Sciatic nerve (tissue), 2 donors: ENCODE data around the gene B3GAT2. TPM values are rescaled to one million over a fixed set of nuclear protein-coding genes. Genes with fewer than 3 reads are reported as not detected.
"Not testable (repeated sequence)": the region's sequence is repeated elsewhere in the genome, so short reads cannot be mapped to it uniquely, and the experiment has no call there.

Experiments used
- ATAC-seq: fragments of 200-7000 bp; cut with Tn5 transposase; one replicate; pipeline ENCODE4 v1.9.1; 2020; ENCODE audit warnings: mild to moderate bottlenecking, moderate library complexity
- DNase-seq: peaks from one replicate; pipeline ENCODE4 v3.0.0-alpha.2; 2020; ENCODE audit warnings: low spot score
- intact Hi-C: fragments of 100-400 bp; cut with DNase I; formaldehyde crosslinking; loops from one replicate; pipeline ENCODE4 v1.14.2; 2022
- total RNA-seq: library from RNA; stranded (reverse); fragmentation: NEBNext Ultra II Directional; extraction: Animal tissue kit (Norgen Biotek cat#: 25700); gene quantifications from one replicate; pipeline ENCODE4 v1.2.1, GENCODE V29; 2021
- donor health status: DM: no; HTN: no; CAD: no.
- donor health status: DM: no; HTN: no; CAD: no.

B3GAT2 gene, protein sequence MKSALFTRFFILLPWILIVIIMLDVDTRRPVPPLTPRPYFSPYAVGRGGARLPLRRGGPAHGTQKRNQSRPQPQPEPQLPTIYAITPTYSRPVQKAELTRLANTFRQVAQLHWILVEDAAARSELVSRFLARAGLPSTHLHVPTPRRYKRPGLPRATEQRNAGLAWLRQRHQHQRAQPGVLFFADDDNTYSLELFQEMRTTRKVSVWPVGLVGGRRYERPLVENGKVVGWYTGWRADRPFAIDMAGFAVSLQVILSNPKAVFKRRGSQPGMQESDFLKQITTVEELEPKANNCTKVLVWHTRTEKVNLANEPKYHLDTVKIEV
- total RNA-seq = not detected

DNA sequence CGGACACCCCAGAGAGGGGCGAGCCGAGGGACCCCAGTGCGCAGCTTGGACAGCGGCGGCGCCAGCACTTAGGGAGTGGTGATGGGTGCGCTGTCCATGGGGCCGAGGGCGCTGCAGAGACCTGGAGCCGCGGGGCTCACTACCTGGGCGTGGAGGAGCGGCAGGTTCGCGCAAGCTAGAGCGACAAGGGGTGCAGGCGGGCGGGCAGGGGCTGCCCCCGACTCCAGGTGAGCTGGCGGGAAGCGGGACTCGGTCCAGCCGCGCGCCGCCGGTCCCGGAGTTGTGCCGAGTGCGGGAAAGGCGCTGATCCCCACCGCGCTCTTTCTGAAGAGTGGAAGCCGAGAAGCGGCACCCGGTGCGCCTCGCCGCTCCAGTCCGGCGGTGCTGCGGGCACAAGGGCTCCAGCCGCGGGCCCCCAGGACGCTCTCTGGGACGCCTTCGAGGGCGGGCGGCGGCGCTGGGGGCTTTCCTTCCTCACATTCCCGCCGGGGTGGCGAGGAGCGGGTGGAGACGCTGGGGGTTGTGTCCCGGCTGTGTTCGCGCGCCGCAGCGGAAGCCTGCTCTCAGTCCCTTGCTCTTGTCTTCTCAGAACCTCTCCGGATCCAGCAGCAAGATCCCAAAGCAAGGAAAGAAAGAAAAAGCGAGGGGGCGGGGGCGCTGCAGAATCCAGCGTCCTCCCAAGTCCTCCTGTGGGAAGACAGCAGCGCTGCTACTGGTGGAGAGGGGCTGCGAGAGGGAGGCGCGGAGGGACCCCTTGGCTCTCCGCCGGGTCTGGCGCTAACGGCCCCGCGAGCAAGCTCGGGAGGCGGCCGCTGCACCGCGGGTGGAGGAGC lies at the start of gene B3GAT2:
Gene B3GAT2, minus strand, starts transcription at position 610 of the 833 bp plus-strand sequence. CDS start 631 bp downstream, outside the sequence.
- ATAC-seq = peak; percentile 25
- DNase-seq = no peak
- intact Hi-C loops = no loop called here

DNA sequence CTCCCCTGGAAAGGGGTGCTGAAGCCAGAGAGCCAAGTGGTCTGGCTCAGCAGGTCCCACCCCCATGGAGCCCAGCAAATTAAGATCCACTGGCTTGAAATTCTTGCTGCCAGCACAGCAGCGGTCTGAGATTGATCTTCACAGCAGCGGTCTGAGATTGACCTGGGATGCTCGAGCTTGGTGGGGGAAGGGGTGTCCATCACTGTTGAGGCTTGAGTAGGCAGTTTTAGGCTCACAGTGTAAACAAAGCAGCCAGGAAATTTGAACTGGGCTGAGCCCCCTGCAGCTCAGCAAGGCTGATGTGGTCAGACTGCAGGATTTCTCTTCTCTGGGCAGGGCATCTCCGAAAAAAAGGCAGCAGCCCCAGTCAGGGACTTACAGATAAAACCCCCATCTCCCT lies 41.3 kb upstream of the B3GAT2 start:
- ATAC-seq = no peak
- intact Hi-C loops = no loop called here
- DNase-seq = no peak

DNA sequence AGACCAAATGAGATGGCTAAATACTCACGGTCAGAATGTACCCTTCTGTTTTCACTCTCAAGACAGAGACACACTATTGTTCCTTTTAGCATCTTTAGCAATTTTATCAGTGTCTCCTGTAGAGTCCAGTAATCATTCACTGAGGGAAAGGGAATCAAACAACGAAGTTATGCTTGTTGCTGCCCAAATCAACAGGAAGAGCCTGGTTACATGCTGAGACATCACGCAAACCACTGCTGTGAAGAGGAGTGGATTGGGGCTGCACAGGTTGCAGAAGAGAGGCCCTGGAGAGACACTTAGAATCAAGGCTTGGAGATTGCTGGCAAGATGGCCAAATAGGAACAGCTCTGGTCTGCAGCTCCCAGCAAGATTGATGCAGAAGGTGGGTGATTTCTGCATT lies 40.5 kb upstream of the B3GAT2 start:
- intact Hi-C loops = no loop called here
- ATAC-seq = no peak
- DNase-seq = no peak

DNA sequence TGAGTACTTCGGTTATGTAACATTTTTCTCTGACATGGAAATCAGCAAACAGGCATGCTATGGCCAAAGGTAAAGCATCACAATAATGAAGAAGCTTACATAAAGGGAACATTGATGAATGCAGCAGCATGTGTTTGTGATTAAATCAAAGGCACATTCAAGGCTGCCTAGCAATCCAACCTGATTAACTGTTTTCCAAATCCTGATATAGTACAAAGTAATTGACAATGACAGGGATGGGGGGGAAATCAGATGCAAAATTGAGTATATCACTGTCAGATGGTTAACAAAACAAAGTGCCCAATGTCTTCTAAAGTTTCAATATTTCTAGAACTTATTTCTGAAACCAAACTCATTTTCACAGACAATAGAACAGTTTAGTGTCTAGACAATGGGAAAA lies 39.2 kb upstream of the B3GAT2 start:
- intact Hi-C loops = no loop called here
- DNase-seq = no peak
- ATAC-seq = no peak

DNA sequence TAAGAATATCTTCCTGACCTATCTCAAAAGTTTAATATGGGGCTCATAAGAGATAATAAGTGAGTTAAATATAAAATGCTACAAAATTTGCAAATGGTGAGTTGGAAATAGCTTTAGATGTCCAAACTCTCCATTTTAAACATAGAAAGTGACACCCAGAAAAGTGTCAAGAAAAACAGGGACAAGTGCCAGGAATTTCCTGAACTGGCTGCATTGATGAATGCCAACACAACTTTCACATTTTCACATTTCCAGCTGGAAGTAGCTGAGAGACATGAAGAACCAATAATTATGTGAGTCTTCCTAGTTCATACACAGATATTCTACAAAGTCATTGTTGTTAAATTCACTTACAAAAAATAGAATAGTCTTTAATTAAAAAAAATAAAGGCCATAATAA lies 38.6 kb upstream of the B3GAT2 start:
- no peak for ATAC-seq
- no peak for DNase-seq
- intact Hi-C loops = no loop called here

DNA sequence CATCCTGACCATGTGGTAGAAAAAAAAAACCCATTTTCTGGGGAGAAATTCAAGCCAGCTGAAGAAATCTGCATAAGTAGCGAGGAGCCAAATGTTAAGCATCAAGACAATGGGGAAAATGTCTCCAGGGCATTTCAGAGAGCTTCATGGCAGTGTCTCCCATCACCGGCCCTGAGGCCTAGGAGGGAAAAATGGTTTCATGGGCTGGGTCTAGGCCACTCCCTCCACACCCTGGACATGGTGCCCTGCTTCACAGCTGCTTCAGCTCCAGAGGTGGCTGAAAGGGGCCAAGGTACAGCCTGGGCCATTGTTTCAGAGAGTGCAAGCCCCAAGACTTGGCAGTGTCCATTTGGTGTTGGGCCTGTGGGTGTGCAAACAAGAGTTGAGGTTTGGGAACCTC lies 34.4 kb upstream of the B3GAT2 start:
- ATAC-seq = no peak
- DNase-seq = no peak
- intact Hi-C loops = no loop called here

DNA sequence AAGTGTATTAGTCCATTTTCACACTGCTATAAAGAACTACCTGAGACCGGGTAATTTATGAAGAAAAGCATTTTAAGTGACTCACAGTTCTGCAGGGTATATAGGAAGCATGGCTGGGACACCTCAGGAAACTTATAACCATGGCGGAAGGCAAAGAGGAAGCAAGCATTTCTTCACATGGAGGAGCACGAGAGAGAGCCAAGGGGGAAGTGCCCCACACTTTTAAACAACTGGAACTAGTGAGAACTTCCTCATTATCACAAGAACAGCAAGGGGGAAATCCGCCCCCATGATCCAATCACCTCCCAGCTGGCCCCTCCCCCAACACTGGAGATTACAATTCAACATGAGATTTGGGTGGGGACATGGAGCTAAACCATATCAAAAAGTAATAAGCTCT lies 28.3 kb upstream of the B3GAT2 start:
- DNase-seq (no peak), ATAC-seq (no peak)
- intact Hi-C loops = no loop called here

DNA sequence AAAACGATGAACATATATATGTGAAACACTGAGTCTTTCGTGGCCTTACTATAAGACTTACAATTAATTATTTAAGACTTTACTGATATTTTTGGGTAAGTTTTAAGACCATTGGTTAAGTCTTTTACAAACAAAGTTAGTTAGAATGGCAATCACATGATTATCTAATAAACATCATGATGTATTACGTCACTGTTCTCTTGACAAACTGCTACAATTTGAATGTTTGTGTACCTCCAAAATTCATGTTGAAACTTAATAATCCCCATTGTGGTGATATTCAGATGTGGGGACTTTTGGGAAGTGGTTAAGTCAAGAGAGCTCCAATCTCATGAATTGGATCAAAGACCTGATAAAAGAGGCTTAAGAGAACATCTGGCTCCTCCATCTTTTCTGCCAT lies 25.9 kb upstream of the B3GAT2 start:
- DNase-seq (no peak), ATAC-seq (no peak)
- intact Hi-C loops = no loop called here

DNA sequence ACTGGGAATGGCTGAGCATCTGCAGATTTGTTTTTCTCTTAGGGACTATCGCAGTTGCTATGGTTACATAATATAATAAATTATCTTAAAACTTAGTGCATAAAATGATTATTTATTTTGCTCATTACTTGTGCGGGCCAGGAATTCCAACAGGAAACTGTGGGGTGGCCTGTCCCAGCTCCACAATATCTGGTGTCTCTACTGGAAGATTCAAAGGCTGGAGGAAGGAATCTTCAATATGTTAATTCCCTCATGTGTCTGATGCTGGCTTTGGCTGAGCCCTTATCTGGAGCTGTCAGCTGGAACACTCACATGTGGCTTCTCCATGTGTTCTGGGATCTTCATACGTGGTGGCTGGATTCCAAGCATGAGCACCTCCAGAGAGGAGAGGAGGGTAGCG lies 23.9 kb upstream of the B3GAT2 start:
- DNase-seq (no peak), ATAC-seq (no peak)
- intact Hi-C loops = no loop called here

DNA sequence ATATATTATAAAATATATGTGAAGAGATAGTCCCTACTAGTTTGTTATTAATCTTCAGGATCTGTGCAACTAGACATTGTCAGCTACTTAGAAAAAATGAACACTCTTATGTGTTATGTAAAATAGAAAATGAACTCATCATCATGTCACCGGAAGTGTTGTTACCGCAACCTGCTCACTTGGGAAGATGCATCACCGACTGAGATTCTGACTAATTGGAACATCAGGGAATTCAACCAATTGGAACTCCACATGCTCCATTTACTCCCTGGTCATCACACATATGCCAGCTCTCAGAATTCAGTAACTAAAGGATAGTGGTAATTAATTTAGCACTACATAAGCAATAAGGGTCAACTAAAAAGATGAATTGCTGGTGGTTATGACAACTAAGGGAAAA lies 16.7 kb upstream of the B3GAT2 start:
- intact Hi-C loops = no loop called here
- no peak for ATAC-seq
- no peak for DNase-seq

DNA sequence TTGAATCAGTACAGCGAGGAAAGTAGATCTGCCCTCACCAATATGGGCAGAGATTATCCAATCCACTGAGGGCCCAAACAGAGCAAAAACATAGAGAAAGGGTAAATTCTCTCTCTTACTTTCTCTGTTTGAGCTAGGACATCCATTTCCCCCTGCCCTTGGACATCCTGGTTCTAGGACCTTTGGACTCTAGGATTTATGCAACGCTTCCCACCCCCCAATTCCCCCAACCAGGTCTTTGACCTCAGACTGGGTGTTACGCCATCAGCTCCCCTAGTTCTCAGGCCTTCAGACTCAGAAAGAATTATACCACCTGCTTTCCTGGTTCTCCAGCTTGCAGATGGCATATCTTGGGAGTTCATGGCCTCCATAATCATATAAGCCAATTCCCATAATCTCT lies 10.2 kb upstream of the B3GAT2 start:
- intact Hi-C loops = no loop called here
- DNase-seq (no peak), ATAC-seq (no peak)

DNA sequence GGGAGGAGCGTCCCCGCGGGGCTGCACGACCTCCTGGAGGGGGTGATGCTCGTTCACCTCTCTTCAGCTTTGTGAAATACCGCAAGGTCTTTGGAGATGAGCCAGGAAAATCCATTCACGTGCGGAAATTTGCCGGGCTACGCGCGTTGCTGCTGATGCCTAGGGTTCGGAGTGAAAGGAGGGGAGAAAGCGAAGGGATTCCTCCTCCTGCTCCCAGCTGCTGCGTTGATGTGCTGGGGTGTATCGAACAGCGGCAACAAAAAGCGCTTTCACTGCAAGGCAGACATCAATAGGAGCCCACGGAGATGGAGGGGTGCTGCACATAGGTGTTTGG lies 391 bp upstream of the B3GAT2 start:
- no peak for ATAC-seq
- DNase-seq = no peak
- intact Hi-C loops = no loop called here

DNA sequence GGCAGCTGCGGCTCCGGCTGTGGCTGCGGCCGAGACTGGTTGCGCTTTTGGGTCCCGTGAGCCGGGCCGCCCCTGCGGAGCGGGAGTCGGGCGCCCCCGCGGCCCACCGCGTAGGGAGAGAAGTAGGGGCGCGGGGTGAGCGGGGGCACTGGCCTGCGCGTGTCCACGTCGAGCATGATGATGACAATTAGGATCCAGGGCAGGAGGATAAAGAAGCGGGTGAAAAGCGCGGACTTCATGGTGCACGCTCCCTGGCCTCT lies 739 bp downstream of the B3GAT2 start:
- DNase-seq (no peak), ATAC-seq (no peak)
- intact Hi-C loops = no loop called here

DNA sequence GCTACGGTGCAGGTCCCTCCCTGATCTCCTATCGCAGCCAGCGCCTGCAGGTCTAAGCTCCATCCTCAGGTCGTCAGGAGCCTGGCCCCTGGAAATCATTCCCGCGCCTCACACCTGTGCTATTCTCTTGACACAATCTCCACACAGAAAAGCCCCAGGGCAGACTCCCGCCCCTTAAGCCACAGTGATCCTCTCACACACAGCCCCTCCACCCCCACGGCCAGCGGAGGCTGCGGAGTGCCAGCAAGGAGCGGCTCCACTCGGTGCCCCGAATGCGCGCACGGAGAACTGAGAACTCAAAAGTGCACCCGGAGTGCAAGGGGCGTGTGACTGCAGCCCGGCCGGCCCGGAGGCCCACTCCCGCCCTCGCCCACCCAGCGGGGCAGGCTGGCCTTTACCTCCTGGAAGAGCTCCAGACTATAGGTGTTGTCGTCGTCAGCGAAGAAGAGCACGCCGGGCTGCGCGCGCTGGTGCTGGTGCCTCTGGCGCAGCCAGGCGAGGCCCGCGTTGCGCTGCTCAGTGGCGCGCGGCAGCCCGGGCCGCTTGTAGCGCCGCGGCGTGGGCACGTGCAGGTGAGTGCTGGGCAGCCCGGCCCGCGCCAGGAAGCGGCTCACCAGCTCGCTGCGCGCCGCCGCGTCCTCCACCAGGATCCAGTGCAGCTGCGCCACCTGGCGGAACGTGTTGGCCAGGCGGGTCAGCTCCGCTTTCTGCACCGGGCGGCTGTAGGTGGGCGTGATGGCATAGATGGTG lies 1.2 kb downstream of the B3GAT2 start:
- intact Hi-C loops = no loop called here
- ATAC-seq = peak; percentile 84
- DNase-seq = peak; percentile 91

DNA sequence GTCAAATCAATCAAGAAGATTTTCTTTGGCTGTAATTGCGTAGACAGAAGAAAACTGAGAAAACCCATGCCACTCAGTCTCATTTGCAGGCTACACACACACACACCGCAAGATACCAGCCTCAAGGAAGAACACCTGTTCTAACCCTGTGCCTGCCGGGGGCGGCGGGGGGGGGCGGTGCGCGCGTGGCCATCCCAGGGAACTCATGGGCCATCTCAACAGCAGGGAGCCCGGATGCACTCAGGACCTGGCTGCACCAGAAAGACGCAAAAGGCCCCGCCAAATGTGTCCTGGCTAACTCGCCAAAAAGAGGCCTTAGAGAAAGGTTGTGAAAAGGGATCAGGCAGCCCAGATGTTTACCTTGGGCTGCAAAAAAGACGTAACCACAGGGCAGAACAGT lies 2.1 kb downstream of the B3GAT2 start:
- DNase-seq = no peak
- intact Hi-C loops = no loop called here
- no peak for ATAC-seq

DNA sequence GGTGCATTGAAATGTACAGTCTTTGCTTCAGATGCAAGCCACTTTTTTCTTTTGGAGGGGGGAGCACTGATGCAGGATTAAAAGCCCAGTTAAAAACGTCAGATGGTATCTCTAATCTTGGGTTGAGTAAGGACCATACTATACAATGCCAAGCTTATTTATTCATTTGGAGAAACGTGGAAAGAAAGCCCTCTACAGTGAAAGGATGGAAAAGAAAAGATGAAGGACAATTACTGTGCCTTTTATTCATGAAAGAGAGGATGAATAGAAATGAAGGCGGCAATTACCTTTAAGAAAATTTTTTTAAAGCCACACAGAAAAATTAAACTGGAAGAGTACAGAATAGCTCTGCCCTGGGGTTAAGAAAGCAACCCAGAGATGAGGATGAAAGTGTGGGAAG lies 2.7 kb downstream of the B3GAT2 start:
- DNase-seq (no peak), ATAC-seq (no peak)
- intact Hi-C loops = no loop called here

DNA sequence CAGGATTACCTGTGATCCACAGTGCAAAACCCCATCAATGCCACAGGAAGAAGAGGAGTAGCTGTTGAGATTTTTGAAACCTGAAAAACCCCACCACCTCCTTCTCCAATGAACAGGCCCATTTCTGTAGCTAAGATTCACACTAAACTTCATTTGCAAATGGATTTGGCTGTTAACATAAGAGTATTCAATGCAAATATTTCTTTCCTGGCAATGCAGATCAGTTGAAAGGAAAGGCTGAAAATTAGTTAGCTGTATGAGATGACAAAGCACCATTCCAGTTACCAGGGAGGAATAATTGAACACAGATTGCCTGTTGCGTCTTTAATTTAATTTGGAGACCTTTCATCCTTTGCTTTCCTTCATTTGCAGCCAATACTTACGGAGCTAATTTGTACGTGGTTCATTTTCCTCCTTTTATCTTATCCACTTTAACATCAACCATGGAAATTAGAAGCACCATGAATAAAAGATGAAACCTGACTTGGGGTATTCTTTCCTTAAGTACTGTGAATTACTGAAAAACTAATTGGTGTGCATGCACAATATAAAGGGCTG lies 4.2 kb downstream of the B3GAT2 start:
- ATAC-seq (no peak), DNase-seq (no peak)
- intact Hi-C loops = loop anchor here (1.0 kb wide), 1 partner anchor 16 kb away; no protein-coding TSS in a partner anchor

DNA sequence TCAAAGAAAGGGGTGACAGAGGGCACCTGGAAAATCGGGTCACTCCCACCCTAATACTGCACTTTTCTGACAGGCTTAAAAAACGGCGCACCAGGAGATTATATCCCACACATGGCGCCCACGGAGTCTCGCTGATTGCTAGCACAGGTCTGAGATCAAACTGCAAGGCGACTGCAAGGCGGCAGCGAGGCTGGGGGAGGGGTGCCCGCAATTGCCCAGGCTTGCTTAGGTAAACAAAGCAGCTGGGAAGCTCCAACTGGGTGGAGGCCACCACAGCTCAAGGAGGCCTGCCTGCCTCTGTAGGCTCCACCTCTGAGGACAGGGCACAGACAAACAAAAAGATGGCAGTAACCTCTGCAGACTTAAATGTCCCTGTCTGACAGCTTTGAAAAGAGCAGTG lies 12.5 kb downstream of the B3GAT2 start:
- intact Hi-C loops, DNase-seq, ATAC-seq: not testable (repeated sequence)

DNA sequence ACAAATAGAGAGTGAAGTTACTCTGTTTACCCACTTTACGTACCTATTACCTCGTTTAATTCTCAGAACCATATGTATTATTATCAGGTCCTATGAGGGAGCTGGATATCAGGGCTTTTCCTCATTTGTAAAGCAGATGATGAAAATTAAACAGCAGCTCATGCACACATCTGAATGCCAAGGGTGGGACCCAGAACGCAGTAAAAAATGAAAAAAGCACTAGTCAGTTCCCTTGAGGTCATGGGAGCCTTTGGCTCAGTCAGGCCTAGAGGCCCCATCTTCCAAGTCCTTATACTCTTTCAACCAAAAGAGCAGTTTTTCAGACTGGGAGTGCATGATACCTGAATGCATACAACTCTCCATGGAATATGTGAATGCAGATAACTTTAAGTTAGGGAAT lies 23.0 kb downstream of the B3GAT2 start:
- intact Hi-C loops = loop anchor here (5.0 kb wide), 1 partner anchor 978 kb away; no protein-coding TSS in a partner anchor
- ATAC-seq (no peak), DNase-seq (no peak)

DNA sequence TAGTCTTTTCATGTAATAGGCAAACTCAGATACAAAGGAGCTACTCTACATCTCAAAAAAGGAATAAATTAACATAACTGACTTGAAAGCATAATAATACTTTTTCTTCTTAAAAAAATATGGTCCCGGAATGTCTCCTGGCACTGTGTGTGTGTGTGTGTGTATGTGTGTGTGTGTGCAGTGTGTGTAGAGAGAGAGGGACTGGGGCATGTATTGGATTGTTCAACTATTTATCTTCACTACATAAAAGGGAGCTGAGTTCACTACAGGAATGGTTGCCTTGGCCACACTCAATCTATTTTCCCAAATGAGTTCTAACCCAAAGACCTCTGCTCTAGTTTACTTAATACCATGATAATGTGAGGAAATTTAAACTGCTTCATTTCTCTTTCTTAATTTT lies 51.1 kb downstream of the B3GAT2 start:
- ATAC-seq (no peak), DNase-seq (no peak)
- intact Hi-C loops = no loop called here
